GM12878 (cell line): ENCODE data around the gene BAZ1B. TPM values are rescaled to one million over a fixed set of nuclear protein-coding genes. Genes with fewer than 3 reads are reported as not detected.
A peak's percentile ranks its signal among the peaks of the same experiment; 100 is the strongest.

Source experiments
- ATAC-seq: fragments of 200-7000 bp; cut with Tn5 transposase; 3 replicates; pipeline ENCODE4 v1.9.1; 2020; ENCODE audit warnings: mild to moderate bottlenecking, moderate library complexity
- BruUV-seq: library from RNA; stranded (reverse); fragments of 400-500 nt; replicated peaks from 2 replicates; lab custom pipeline; 2021; lab: Mats Ljungman, UMichigan
- CTCF ChIA-PET: fragments of 300-600 bp; sonication (Branson Sonifier 250); formaldehyde crosslinking; extraction: SDS; loops from one replicate; lab custom pipeline; 2021; ENCODE audit warnings: inconsistent platforms; lab: Yijun Ruan, JAX
- POLR2A ChIA-PET: fragments of 350-600 bp; formaldehyde crosslinking; extraction: SDS; loops from one replicate; lab custom pipeline; 2021; ENCODE audit warnings: inconsistent platforms; lab: Charles Lee
- RAD21 ChIA-PET: fragments of 300-600 bp; sonication (Branson Sonifier 250); formaldehyde crosslinking; loops from one replicate; lab custom pipeline; 2023; ENCODE audit warnings: antibody characterized with exemption; ENCODE audit not compliant: unreplicated experiment; lab: Charles Lee
- SMC1A ChIA-PET: fragments of 300-600 bp; sonication (Branson Sonifier 250); formaldehyde crosslinking; loops from one replicate; lab custom pipeline; 2023; ENCODE audit not compliant: unreplicated experiment, uncharacterized antibody; lab: Charles Lee
- DNase-seq: peaks from one replicate; pipeline ENCODE4 v3.0.0-alpha.2; 2011; ENCODE audit warnings: low read depth, low spot score
- FAIRE-seq: peaks from 3 replicates; lab custom pipeline; 2011; peaks lifted over from hg19 to GRCh38; lab: Jason Lieb, UNC
- H2AFZ ChIP-seq: 2 replicates; pipeline ENCODE4 v1.6.0; 2011; ENCODE audit warnings: low read depth, low read length, control low read depth; ENCODE audit not compliant: control insufficient read depth
- H3K27ac ChIP-seq: 2 replicates; pipeline ENCODE4 v1.5.1; 2011; ENCODE audit warnings: control low read depth; ENCODE audit not compliant: control insufficient read depth, insufficient read depth
- H3K27me3 ChIP-seq, 2 experiments: replicated peaks in 1 of 2; 2 replicates each; pipeline versions ENCODE4 v1.6.0 to v1.6.1; 2011; ENCODE audit warnings: low read length in 1 of 2; ENCODE audit not compliant: control insufficient read depth in 2 of 2, insufficient read depth in 2 of 2
- H3K36me3 ChIP-seq, 2 experiments: 2 replicates each; pipeline ENCODE4 v1.5.1; 2011; ENCODE audit warnings: low read length in 1 of 2; ENCODE audit not compliant: control insufficient read depth in 2 of 2, insufficient read depth in 2 of 2
- H3K4me1 ChIP-seq: 2 replicates; pipeline ENCODE4 v1.6.1; 2011; ENCODE audit warnings: mild to moderate bottlenecking, low read length, moderate library complexity, mixed read lengths; ENCODE audit not compliant: control insufficient read depth, insufficient read depth
- H3K4me2 ChIP-seq: 2 replicates; pipeline ENCODE4 v1.6.0; 2011; ENCODE audit warnings: control low read depth; ENCODE audit not compliant: control insufficient read depth, insufficient read depth
- H3K4me3 ChIP-seq: fragments of 200-600 bp; sonication (generic); 2 replicates; pipeline ENCODE4 v1.5.1; 2016
- H3K79me2 ChIP-seq: 2 replicates; pipeline ENCODE4 v1.6.0; 2011; ENCODE audit warnings: low read length; ENCODE audit not compliant: control insufficient read depth, insufficient read depth
- H3K9ac ChIP-seq: 2 replicates; pipeline ENCODE4 v1.8.0; 2011; ENCODE audit warnings: low read length, control low read depth, mixed read lengths; ENCODE audit not compliant: control insufficient read depth, insufficient read depth
- H3K9me3 ChIP-seq: replicated peaks from 3 replicates; pipeline ENCODE4 v1.5.1; 2011; ENCODE audit warnings: mild to moderate bottlenecking, low read length; ENCODE audit not compliant: control insufficient read depth, insufficient read depth
- H4K20me1 ChIP-seq: 2 replicates; pipeline ENCODE4 v1.6.0; 2011; ENCODE audit not compliant: control insufficient read depth, insufficient read depth
- CBX3 ChIP-seq: fragments of 200-600 bp; sonication (generic); IDR thresholded peaks from 2 replicates; pipeline ENCODE4 v1.6.1; 2016; ENCODE audit warnings: low read depth, borderline replicate concordance
- IKZF2 ChIP-seq, 2 experiments: fragments of 450-650 bp; IDR thresholded peaks; 2 replicates each; pipeline ENCODE4 v1.6.1; 2017; ENCODE audit warnings: mild to moderate bottlenecking in 2 of 2, moderate library complexity in 2 of 2
- RAD21 ChIP-seq: IDR thresholded peaks from 2 replicates; pipeline ENCODE4 v1.6.1; 2011; ENCODE audit warnings: mild to moderate bottlenecking, low read depth, low read length, moderate library complexity; ENCODE audit not compliant: insufficient read depth
- SMC3 ChIP-seq: IDR thresholded peaks from 2 replicates; pipeline ENCODE4 v1.6.1; 2011; ENCODE audit warnings: low read length, improper control_type of control experiment, borderline replicate concordance
- YY1 ChIP-seq: IDR thresholded peaks from 2 replicates; pipeline ENCODE4 v1.6.1; 2011; ENCODE audit warnings: low read depth, mild to moderate bottlenecking, low read length
- WGBS: methylation state at CpG from one replicate; pipeline ENCODE4 v1.1.6; 2016; ENCODE audit warnings: low lambda C conversion rate; ENCODE audit not compliant: insufficient replicate concordance, insufficient coverage; ENCODE audit errors: missing lambda C conversion rate; 5-methylcytosine and 5-hydroxymethylcytosine counted together
- in situ Hi-C: fragments of 300-500 bp; cut with MboI; formaldehyde crosslinking; loops from 9 replicates; pipeline ENCODE4 v1.14.3; 2018; ENCODE audit warnings: mixed read lengths
- intact Hi-C: fragments of 100-400 bp; cut with micrococcal nuclease; formaldehyde crosslinking; loops from one replicate; pipeline ENCODE4 v1.14.2; 2022; ENCODE audit not compliant: unreplicated experiment
- polyA plus RNA-seq, 11 experiments: library from polyadenylated mRNA; depleted of rRNA in 4 of 11; unstranded in 6 of 11; stranded (reverse) in 5 of 11; fragments of >200 nt; fragmentation: Nextera tagmentation in 4 of 11; fragmentation: Illumina TruSeq in 1 of 11; extraction: Ambion mirVana in 4 of 11; extraction: Trizol in 1 of 11; gene quantifications; 1 replicate in 1 of 11; 2 replicates in 10 of 11; pipeline versions ENCODE4 v1.2.1 to v1.2.3, GENCODE V29; 2011 to 2016; ENCODE audit warnings: inconsistent platforms in 2 of 11, missing spikeins in 2 of 11, low read depth in 1 of 11
- total RNA-seq, 4 experiments: library from RNA; depleted of rRNA in 3 of 4; stranded (reverse); fragments of >200 nt in 3 of 4; fragmentation: Illumina TruSeq in 1 of 4; extraction: Trizol in 1 of 4; gene quantifications; 2 replicates each; pipeline versions ENCODE4 v1.2.1 to v1.2.3, GENCODE V29; 2013 to 2021
- TF ChIP-seq, protein P1 (sequence below), 3 experiments: IDR thresholded peaks in 2 of 3; conservative IDR thresholded peaks in 1 of 3; 2 replicates each; pipeline ENCODE4 v1.5.1; 2011; ENCODE audit warnings: low read depth in 3 of 3, low read length in 3 of 3, mild to moderate bottlenecking in 3 of 3, control low read depth in 2 of 3, moderate library complexity in 2 of 3, inconsistent platforms in 1 of 3, mixed read lengths in 1 of 3; ENCODE audit not compliant: control insufficient read depth in 2 of 3, insufficient read depth in 1 of 3; ENCODE audit errors: extremely low read depth in 1 of 3

Gene BAZ1B
- total and polyA plus RNA-seq, 10 of the 15 experiments (the other 5 are each of a cell fraction or from before 2014, with no cell fraction given), result 14.0 to 77.4 (median 36.2) TPM

DNA sequence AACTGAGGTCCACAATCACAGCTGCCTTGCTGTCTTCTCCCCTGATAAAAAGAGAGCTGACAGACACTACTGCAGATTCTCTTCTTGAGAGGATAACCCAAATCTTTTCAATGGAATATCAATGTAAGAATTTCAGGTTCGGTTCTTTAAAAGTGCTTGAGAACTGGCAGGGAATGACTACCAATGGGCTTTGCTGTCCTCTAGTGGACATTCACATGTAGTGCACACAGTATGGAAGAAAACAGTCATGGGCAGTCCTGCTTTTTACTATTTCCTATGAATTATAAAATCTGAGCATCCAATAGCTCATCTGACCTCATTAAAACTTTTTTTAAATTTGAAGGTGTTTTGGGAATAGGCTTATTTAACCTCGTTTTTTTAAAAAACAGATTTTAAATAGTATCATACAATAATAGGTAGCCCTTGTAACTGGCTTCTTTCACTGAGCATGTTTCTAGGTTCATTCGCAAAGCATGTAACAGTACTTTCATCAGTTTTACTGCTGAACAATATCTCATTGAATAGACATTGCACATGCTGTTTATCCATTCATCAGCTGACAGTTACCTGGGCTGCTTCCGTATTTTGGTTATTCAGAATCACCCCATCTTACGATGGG, 70.2 kb downstream of the BAZ1B start:
- POLR2A ChIA-PET, result no interaction called here
- no peaks in the 10 kb centered on the region for H3K9me3 ChIP-seq
- TF ChIP-seq, protein P1, sequence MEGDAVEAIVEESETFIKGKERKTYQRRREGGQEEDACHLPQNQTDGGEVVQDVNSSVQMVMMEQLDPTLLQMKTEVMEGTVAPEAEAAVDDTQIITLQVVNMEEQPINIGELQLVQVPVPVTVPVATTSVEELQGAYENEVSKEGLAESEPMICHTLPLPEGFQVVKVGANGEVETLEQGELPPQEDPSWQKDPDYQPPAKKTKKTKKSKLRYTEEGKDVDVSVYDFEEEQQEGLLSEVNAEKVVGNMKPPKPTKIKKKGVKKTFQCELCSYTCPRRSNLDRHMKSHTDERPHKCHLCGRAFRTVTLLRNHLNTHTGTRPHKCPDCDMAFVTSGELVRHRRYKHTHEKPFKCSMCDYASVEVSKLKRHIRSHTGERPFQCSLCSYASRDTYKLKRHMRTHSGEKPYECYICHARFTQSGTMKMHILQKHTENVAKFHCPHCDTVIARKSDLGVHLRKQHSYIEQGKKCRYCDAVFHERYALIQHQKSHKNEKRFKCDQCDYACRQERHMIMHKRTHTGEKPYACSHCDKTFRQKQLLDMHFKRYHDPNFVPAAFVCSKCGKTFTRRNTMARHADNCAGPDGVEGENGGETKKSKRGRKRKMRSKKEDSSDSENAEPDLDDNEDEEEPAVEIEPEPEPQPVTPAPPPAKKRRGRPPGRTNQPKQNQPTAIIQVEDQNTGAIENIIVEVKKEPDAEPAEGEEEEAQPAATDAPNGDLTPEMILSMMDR (IDR thresholded peaks at IDR 0.05 in 2 of 3, conservative IDR thresholded peaks at IDR 0.05 in 1 of 3; ENCODE audit: control insufficient read depth in 2 of 3, extremely low read depth in 1 of 3, insufficient read depth in 1 of 3, low read depth in 3 of 3, low read length in 3 of 3), result peak; percentile 97 to 98 (median 97)
- TF ChIP-seq CBX3, result no peak
- peak; percentile 96 for TF ChIP-seq RAD21
- peak; percentile 65; the same call in 1 of the 2 replicates for TF ChIP-seq YY1
- TF ChIP-seq SMC3, result peak; percentile 94
- no peak for TF ChIP-seq IKZF2 (IDR thresholded peaks at IDR 0.05)
- no peak overlapping the region for H3K4me3 ChIP-seq
- peaks cover 17 to 43% of the 10 kb centered on the region in 2 experiments for H3K36me3 ChIP-seq
- intact Hi-C loops, result loop anchor here (1.0 kb wide), 1 partner anchor 128 kb away; no protein-coding TSS in a partner anchor
- no peak overlapping the region for H2AFZ ChIP-seq
- peak; percentile 41 for FAIRE-seq
- peak; percentile 83 for ATAC-seq
- CTCF ChIA-PET, result interaction anchor here (0.6 to 3.4 kb wide), 40 partner anchors 8 to 705 kb away, joined by 3 to 33 read pairs (median 4); partner anchors contain the start of genes TBL2, TRIM50 and TYW1B
- H3K79me2 ChIP-seq, result no peaks in the 10 kb centered on the region
- H3K27me3 ChIP-seq, result no peaks in the 10 kb centered on the region
- in situ Hi-C loops, result no loop called here
- SMC1A ChIA-PET, result interaction anchor here (0.6 to 2.1 kb wide), 13 partner anchors 8 to 537 kb away, joined by 3 to 15 read pairs (median 4); no protein-coding TSS in a partner anchor
- H4K20me1 ChIP-seq, result peaks cover 4% of the 10 kb centered on the region; the same call in 1 of the 2 replicates
- RAD21 ChIA-PET, result interaction anchor here (0.7 to 1.3 kb wide), 4 partner anchors 28 to 155 kb away, joined by 3 to 15 read pairs (median 4); partner anchors contain the start of gene TRIM50
- H3K9ac ChIP-seq, result no peak overlapping the region
- peak; percentile 9 for DNase-seq
- 53% methylated on average over 5 of the region's 5 CpGs for WGBS
- H3K4me1 ChIP-seq, result no peaks in the 10 kb centered on the region
- BruUV-seq, result no TSS peak
- H3K4me2 ChIP-seq, result no peak overlapping the region
- no peak overlapping the region for H3K27ac ChIP-seq
